SK-N-MC (cell line): ENCODE results near the gene EZH1.

Experiments
- EZH2 ChIP-seq: fragments of 200-600 bp; sonication (generic); IDR thresholded peaks from one replicate; pipeline ENCODE4 v1.6.1; 2017; ENCODE audit warnings: antibody characterized with exemption
- POLR2AphosphoS5 ChIP-seq: IDR thresholded peaks from 2 replicates; pipeline ENCODE4 v1.6.1; 2012; ENCODE audit warnings: mild to moderate bottlenecking, low read depth, low read length, borderline replicate concordance

- TF ChIP-seq EZH2 (no peak), POLR2AphosphoS5 (no peak)
Measured at GRCh38 chr17:42759982-42760651, 15.3 kb upstream of the EZH1 start.
